Left cardiac atrium (tissue), 4 donors: ENCODE measurements around the gene TMEM53. TPM values are rescaled to one million over a fixed set of nuclear protein-coding genes. Genes with fewer than 3 reads are reported as not detected.

Experiments used
- ATAC-seq, 2 donors: fragments of 200-7000 bp; cut with Tn5 transposase; one replicate each; pipeline ENCODE4 v1.9.1; 2020; ENCODE audit warnings: mild to moderate bottlenecking in 2 of 2, moderate library complexity in 2 of 2
- DNase-seq: peaks from one replicate; pipeline ENCODE4 v3.0.0-alpha.2; 2020
- intact Hi-C, 2 donors: fragments of 100-400 bp; cut with DNase I; formaldehyde crosslinking; loops; one replicate each; pipeline versions ENCODE4 v1.14.1 to v1.15.1; 2022 to 2023
- total RNA-seq, 2 donors: library from RNA; stranded (reverse); fragmentation: NEBNext Ultra II Directional; extraction: Animal tissue kit (Norgen Biotek cat#: 25700); gene quantifications; one replicate each; pipeline ENCODE4 v1.2.1, GENCODE V29; 2021
- donor health status: DM: no; HTN: yes; CAD: no.
- donor health status: DM: no; HTN: yes; CAD: no; lungs with severe emphysema.
- donor health status: DM: yes; HTN: yes; CAD: no.
- donor health status: Dilated cardiomyopathy.

The TMEM53 gene
- total RNA-seq, 2 donors from 2014 or later = 11.1 to 11.4 TPM

- ATAC-seq (peak in 1 of 2 donors; percentile 12), DNase-seq (no peak)
- intact Hi-C loops = no loop called here
These were observed 37.3 kb downstream of the TMEM53 start for GRCh38 chr1:44636688-44637598.

GRCh38 chr1:44636083-44636687 lies 38.1 kb downstream of the TMEM53 start:
- DNase-seq (no peak), ATAC-seq (no peak)
- intact Hi-C loops = no loop called here

- intact Hi-C loops = no loop called here
- DNase-seq = no peak
These were observed 38.8 kb downstream of the TMEM53 start for GRCh38 chr1:44635439-44635838.

GRCh38 chr1:44634606-44635189 lies 39.6 kb downstream of the TMEM53 start:
- no peak for DNase-seq
- intact Hi-C loops = no loop called here
- no peak for ATAC-seq

More at GRCh38 chr1:44635439-44635838, 38.8 kb downstream of the TMEM53 start:
- ATAC-seq = no peak

GRCh38 chr1:44632598-44632997 lies 41.7 kb downstream of the TMEM53 start:
- intact Hi-C loops = no loop called here
- DNase-seq = no peak

GRCh38 chr1:44631647-44632539 lies 42.4 kb downstream of the TMEM53 start:
- DNase-seq = peak; percentile 93
- peak; percentile 90 to 94 for ATAC-seq
- intact Hi-C loops = no loop called here

More at GRCh38 chr1:44632598-44632997, 41.7 kb downstream of the TMEM53 start:
- peak in 1 of 2 donors; percentile 2 for ATAC-seq

- no peak for ATAC-seq
- intact Hi-C loops = no loop called here
- no peak for DNase-seq
These were observed 43.0 kb downstream of the TMEM53 start for GRCh38 chr1:44631333-44631646.

DNA sequence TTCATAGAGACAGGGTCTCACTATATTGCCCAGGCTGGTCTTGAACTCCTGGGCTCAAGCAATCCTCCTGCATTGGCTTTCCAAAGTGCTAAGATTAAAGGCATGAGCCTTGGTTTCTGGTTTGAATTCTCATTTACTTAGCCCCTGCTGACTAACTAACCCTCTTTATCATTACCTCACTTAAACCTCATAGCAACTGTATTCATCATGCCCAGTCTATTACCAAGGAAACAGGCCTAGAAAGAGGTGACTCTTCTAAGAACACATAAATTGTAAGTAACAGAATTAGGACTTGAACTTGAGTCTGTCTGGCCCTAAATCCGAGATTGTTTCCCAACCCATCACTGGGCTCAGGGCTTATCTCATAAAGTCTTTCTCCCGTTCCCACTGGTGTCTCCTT lies 44.2 kb downstream of the TMEM53 start:
- no peak for ATAC-seq
- intact Hi-C loops = no loop called here
- no peak for DNase-seq

DNA sequence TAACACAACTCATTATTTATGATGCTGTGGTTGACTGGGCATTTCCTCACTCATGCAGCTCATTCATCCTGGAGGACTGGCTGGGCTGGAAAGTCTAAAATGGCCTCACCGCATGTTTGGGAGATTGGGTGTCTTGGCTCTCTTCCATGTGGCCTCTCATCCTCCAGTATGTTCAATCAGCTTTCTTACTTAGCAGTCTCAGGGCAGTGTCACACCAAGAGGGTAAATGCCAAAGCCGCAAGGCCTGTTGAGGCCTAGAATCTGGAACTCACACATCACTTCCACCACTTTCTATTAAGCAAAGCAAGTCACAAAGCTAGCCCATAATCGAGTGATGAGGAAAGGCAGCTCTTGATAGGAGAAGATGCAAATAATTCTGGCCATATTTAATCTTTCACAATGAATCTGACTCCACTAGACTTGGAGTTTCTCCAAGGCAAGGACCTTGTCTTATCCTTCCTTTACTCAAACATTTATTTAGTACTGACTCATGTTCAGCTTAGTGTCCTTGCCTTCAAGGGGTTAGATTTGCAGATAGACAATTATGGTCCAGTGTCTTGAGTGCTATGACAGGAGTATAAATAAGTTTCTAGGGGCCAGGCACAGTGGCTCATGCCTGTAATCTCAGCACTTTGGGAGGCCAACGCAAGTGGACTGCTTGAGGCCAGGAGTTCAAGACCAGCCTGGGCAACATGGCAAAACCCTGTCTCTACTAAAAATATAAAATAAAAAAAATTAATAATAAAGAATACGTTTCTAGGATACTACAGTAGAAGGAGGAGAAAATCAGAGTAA lies 45.1 kb downstream of the TMEM53 start:
- ATAC-seq (no peak), DNase-seq (no peak)
- intact Hi-C loops = no loop called here

DNA sequence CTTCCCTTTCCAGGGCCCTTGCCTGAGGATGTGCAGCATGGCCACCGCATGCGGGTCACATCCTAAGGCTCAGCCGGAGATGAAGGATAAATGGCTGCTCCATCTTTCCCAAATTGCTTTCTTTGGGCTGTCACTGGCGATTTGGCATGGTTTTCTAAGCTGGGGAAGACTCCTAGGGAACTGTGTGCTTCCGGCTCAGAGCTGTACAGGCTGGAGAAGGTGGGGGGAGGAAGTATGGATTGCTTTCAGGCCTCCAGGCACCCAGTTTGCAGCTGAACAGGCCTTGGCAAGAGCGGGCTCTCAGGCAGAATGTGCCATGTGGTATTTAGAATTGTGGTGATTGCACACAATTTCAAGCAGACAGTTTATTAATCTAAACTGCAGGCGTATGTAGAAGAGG lies 48.9 kb downstream of the TMEM53 start:
- intact Hi-C loops = no loop called here
- no peak for ATAC-seq
- no peak for DNase-seq

GRCh38 chr1:44624268-44624901 lies 49.9 kb downstream of the TMEM53 start:
- no peak for DNase-seq
- ATAC-seq = no peak
- intact Hi-C loops = no loop called here

DNA sequence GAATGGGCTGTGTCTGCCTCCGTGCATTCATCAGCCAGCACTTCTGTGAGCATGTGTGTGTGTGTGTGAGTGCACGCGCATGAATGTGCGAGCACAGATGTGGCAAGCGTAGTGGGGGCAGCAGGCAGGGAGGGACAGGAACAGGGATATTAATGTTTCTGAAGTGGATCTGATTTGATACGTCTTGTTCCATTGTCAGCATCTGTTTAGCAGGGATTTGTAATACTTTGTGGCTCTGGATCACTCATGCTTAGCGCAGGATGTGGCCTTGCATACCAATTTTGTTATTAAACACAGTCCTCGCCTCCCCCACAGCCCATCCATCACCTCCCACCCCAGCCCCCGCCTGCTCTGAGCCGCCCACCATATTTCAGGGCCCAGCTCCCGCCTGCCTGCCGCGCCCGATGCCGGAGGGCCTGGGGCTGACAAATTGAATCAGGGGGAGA lies 52.4 kb downstream of the TMEM53 start:
- ATAC-seq (no peak), DNase-seq (no peak)
- intact Hi-C loops = no loop called here

GRCh38 chr1:44620072-44620471 lies 54.2 kb downstream of the TMEM53 start:
- ATAC-seq (no peak), DNase-seq (no peak)
- intact Hi-C loops = no loop called here

GRCh38 chr1:44619261-44619900 lies 54.9 kb downstream of the TMEM53 start:
- intact Hi-C loops = no loop called here
- no peak for DNase-seq
- no peak for ATAC-seq

DNA sequence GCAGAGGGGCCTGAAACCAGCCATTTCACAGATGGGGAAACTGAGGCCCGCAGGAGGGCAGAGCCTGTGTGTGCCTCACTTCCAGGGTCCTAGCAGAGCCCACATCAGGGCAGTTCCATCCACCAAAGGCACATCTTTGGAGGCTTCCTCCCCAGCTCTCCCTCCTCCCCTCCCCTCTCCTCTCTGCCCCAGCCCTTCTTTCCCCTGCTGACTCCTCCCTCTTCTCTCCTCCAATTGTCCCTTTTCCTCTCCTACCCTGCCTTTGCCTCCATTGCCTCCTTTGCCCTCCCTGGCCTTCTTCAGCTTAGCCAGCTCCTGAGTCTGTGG lies 56.6 kb downstream of the TMEM53 start:
- DNase-seq (no peak), ATAC-seq (peak in 1 of 2 donors; percentile 17)
- intact Hi-C loops = no loop called here

DNA sequence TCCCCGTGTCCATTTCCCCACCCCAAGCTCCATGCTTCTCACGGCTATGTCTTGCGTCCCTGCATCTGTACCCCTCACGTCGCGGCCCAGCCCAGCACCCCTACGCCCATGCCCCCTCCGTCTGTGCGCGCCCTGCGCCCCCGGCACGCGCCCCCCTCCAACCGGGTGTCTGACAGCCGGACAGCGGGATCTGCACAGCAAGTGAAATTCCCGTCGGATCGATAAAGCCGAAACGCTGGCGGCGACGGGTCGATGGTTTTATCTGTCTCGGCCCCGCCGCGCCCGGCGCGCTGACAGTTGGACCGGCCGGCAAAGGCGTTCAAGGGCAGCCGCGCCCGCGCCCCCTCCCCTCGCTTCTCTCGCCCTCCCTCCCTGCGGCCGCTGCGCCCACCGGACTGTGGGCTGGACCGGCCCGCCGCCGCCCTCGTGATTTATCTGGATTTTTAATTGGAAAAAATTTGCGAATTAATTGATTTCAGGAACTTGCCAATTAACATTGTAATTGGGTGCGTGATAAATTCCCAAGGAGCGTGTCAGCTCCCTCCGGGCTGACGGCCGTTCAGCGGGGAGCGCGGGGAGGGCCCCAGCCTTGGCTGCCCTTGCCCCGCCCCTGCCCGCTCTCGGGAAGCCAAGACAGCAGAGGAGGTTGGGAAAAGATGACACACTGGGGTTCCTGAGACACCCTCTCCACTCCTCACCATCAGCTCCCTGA lies 57.1 kb downstream of the TMEM53 start:
- ATAC-seq (peak; percentile 35 to 88), DNase-seq (peak; percentile 35)
- intact Hi-C loops = no loop called here
